Measurements from ENCODE around the gene SLC25A41.

GRCh38 chr19:6455924-6456323, 22.4 kb upstream of the SLC25A41 start:
- no peak for TF ChIP-seq CTCF (IDR thresholded peaks at IDR 0.05)
- no peak for TF ChIP-seq EZH2 (IDR thresholded peaks at IDR 0.05; ENCODE audit: borderline replicate concordance, insufficient read depth, low read depth, low read length, poor library complexity, severe bottlenecking)

All from B cell (primary cell).